NCI-H2227 treated with DMSO at 0.1 percent for 48 hours (cell line): Measurements from ENCODE around the gene SMIM12.

Source experiments
- DNase-seq: peaks from one replicate; lab custom pipeline; 2025; lab: John Stamatoyannopoulos, UW

The SMIM12 gene

GRCh38 chr1:34859446-34860200 is at the start of gene SMIM12:
Gene SMIM12 (minus strand): TSS chr1:34859749. CDS start chr1:34855977, 3,772 bp downstream.
- DNase-seq = peak; percentile 83

GRCh38 chr1:34908369-34908768 is 48.8 kb upstream of the SMIM12 start:
- no peak for DNase-seq

- DNase-seq = no peak
Observed at GRCh38 chr1:34907487-34908090, 48.0 kb upstream of the SMIM12 start.

DNA sequence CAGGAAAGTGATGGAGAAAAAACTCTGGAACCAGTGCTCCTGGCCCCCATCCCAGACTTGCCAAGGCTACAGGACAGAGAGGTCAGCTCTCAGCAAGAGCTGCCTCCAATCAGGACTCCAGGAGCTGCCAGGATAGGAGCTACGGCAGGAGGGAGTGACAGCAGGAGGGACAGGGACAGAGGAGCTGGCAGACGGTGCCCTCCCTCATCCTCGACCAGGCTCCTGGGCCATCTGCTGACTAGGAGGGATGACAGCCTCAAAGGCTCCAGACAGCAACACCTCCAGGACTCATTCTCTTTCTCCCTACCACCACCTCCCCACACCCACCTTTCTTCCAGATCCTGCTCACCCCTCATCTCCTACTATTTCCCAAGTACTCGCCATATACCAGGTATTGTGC is 47.2 kb upstream of the SMIM12 start:
- no peak for DNase-seq

DNA sequence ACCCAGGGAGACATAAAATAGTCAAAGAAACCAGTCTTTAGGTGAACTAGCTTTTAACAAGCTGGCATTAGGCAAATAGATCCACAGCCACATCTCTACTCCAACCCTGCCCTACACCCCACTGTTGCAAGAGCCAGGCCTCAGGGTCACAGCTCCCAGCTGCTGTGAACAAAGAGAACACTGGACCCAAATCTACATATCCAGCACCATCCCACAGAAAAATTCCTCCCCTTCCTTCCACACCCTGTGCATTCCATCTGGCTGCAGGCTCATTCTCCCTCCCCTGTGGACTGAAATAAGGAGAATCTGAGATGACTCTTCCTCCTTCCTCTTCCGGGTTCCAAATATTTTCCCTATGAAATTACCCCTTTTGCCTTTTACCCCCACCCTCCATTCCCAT is 46.7 kb upstream of the SMIM12 start:
- no peak for DNase-seq

DNA sequence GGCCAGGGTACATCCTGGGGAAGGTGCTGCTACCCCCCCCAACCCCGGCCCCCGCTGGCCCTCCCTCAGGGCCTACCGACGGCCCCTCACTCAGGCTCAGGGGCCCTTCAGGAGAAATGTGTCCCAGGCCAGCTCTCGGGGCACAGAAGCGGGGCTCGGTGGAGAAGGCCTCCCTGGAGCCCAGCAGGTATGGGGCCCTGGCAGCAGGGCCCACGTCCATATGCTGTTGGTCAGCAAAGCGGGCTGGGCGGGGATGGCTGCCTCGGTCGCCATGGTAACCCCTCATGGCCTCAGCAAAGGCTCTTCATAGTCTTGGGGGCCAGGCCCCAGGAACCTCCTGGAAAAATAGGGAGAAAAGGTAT is 45.5 kb upstream of the SMIM12 start:
- DNase-seq = no peak

DNA sequence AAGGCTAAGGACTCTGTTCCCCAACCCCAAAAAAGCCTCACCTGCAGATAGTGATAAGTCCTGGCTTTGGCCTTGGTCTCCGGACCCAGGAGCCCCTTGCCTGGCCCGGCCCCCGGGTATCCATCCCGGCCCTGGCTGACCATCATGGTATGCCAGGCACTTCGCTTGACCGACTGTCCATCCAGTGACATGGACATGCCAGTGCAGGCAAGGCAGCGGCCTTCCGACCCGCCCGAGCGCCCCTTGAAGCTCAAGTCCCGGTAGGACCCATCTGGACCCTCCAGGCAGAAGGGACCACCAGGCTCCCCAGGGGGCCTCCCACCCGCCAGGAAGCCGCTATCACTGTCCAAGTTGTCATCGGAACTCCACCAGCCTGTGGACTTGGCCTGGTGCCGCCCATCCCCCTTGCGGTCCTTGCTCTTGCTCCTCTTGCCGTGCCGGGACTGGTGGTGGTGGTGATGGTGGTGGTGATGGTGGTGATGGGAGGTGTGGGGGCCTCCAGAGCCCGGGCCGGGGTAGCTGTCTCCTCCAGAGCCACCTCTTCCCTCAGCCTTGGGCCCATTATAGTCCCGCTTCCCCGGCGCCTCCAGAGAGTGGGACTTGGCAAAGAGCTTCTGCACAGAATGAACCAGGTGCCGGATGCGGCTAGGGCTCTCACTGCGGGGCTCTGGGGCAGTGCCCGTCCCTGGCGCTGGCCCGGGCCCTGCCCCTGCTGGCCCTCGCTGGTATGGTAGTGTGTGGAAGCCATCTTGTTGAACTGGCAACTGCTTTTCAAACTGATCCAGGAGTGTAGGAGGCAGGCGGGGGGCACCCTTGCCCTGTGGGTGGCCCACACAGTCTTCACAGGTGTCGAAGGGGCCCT is 44.9 kb upstream of the SMIM12 start:
- no peak for DNase-seq

DNA sequence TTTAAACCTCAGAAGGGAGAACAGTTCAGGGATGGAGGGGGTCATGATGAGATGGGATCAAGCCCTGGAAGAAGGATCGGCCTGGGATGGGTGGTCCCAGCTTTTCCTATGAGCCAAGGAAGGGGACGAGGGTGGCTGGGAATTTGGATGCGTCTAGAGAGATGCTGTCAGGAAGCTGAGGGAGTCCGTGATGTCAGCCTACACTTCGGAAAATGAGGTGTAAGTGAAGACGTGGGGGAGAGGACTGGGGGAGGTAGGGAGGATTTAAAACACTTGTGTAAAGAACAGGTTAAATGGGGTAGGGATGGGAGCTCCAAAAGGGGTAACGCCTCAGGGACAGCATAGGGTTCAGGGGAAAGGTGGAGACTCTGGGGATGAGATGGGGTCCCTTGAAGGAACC is 42.4 kb upstream of the SMIM12 start:
- no peak for DNase-seq

- no peak for DNase-seq
Observed at GRCh38 chr1:34900775-34901502, 41.4 kb upstream of the SMIM12 start.

- no peak for DNase-seq
Observed at GRCh38 chr1:34899906-34900305, 40.4 kb upstream of the SMIM12 start.

DNA sequence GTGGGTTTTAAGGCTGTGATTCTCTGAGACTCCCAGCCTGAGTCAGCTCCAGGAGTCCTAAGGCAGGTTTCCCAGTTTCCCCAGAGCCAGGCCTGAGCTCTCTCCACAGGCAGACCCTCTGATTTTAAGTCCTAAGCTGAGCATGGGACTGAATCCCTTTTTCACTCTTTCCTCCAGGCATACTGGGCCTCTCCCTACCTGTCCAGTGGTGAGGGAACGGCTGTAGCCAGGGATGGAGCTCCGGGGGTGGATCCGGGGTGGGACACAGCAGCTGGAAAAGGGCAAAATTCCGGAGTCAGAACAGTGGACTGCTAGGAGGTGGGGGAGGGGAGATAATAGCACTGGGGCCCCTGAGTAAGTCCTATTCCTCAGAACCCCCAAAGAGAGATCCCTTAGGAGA is 39.9 kb upstream of the SMIM12 start:
- DNase-seq = no peak

GRCh38 chr1:34898330-34898761 is 38.8 kb upstream of the SMIM12 start:
- peak; percentile 58 for DNase-seq

DNA sequence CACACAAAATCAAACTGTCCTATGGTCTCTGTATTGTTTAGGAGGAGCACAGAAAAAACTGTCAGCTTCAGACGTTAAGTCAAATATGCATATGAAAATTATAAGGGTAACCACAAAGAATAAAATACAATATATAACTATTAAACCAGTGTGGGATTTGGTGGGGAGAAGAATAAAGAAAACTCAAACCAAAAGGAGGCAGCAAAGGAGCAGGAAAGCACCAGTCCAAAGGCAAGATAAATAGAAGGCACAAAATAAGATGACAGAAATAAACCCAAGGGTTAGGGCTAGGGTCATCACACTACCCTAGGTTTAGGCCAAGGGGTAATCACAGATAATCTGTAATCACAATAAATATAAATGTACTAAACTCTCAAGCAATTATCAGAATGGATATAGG is 37.1 kb upstream of the SMIM12 start:
- no peak for DNase-seq

GRCh38 chr1:34889705-34890104 is 30.2 kb upstream of the SMIM12 start:
- DNase-seq = no peak

DNA sequence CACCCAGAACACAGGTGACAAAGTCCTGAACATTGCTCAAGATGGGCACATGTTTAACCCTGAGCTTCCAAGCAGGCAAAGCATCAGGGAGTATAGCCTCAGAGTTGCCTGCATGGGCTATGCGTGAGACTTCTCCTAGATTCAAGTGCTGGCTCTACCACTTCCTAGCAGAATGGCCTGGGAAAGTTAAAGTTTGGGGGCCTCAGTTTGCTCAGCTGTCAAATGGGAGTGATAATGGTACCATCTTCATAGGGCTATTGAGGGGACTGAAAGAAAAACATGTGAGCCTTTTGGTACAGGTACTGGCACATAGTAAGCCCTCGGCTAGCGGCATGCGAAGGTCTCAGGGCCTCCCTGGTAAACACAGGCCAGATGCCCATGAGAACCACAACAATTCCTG is 28.0 kb upstream of the SMIM12 start:
- DNase-seq = no peak

DNA sequence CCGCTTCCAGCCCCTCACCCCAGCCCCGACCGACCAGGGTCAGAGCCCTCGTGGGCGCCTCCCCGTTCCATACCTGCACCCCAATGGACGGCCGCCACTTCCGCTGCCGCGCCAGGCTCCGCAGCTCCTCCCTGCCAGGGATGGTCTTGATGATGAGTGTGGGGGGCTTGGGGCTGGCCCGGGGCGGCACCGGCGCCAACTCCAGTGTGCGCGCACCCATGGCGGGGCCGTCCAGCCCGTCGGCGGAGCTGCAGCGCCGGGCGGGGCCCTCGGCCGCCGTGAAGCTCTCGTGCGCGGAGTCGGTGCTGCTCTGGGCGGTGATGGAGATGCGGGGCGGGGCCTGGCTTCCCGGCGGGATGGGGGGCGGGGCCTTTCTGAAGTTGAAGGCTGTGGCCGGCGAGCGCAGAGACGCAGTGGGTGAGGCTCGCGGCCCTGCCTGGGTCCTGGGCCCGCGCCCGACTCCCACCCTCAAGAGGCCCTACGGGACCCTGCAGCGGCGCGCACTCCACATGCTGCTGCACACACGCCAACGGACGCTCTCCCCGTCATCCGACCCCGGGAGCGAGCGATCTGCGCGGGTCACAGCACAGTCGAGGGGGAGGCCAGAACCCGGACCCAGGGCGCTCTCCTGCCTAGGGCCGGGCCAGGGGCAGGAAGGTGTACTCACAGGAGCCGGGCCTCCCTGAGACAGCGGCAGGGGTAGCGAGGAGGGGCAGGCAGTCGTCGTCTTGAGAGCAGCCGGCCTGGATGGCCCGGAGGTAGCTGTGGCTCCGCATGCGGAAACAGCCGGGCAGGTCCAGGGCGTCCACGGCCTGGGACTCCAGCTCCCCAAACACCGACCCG is 26.1 kb upstream of the SMIM12 start:
- no peak for DNase-seq

DNA sequence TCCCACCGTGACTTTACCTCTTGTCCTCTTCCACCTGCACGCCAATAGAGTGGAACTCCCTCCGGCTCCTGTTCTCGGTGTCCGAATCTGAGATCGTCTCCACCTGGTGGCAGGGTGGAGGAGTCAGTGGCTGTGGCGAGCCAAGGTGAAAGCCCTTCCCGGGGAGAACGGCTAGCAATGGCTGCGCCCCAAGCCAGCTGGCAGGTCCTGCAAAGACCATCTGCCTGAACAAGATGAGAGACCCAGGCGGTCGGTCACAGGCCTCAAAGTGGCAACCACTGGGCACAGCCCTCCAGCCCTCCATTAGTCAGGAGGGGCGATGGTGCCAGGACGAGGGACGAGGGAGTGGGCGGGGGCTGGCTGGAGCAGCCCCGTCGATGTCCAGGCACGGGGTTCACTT is 25.4 kb upstream of the SMIM12 start:
- no peak for DNase-seq

DNA sequence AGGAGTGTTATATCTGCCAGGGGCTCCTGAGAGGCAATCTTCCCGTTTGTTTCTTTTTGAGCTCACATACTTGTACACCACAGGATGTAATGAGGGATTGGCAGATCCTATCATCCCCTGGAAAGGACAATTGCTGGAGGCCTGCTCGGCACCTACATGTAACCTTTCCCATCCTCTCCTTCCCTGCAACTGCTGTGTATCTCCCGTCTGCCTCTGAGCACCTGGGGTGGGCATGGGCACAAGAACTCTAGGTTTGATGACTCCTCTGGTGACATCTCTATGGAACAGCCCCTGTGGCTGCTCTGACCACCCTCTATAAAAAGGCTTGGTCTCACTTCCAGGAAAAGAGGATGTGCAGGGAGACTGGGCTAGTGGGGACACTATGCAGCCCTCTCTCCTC is 25.0 kb upstream of the SMIM12 start:
- DNase-seq = no peak

GRCh38 chr1:34879230-34879629 is 19.7 kb upstream of the SMIM12 start:
- no peak for DNase-seq

- no peak for DNase-seq
Observed at GRCh38 chr1:34876406-34876805, 16.9 kb upstream of the SMIM12 start.

DNA sequence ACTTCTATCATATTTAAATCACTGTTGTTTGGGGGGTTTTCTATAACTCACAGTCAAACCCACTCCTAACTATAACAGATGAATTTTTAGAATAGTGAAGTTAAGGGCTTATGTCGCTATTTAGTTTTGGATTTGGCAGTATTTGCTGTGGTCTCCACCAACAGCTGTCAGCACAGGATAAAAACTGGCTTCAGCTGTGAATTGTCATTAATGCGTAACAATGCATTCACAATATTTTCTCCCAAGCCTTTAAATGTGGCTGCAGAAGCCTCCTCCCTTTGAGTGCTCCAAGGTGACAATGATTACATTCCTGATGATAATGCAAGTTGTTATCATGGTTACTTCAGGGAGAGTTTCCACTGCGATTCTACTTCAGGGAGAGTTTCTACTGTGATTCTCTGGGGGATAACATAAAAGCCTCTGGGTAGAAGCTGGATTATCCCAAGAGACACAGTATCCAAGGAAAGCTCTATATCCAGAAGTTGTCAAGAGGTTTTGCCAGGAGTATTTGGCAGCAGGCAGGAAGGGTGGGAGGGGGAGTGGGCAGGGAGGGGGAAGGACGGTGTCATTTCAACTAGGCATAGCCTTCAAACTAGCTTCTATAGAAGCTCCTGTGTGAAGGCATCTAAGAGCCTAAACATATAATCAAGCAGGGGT is 14.9 kb upstream of the SMIM12 start:
- DNase-seq = no peak
